HT-29 (cell line): ENCODE measurements around the gene VWF. TPM values are rescaled to one million over a fixed set of nuclear protein-coding genes. Genes with fewer than 3 reads are reported as not detected.
A peak's percentile ranks its signal among the peaks of the same experiment; 100 is the strongest.
"Not testable (repeated sequence)": the region's sequence is repeated elsewhere in the genome, so short reads cannot be mapped to it uniquely, and the experiment has no call there.

Experiments used
- DNase-seq: peaks from one replicate; pipeline ENCODE4 v3.0.0-alpha.2; 2015; ENCODE audit warnings: low spot score
- total RNA-seq: library from RNA; depleted of rRNA; stranded (reverse); fragments of >200 nt; shearing (Covaris generic); gene quantifications from 2 replicates; pipeline ENCODE4 v1.2.3, GENCODE V29; 2014

VWF gene
- total RNA-seq, 1 experiment from 2014 or later, result not detected

DNA sequence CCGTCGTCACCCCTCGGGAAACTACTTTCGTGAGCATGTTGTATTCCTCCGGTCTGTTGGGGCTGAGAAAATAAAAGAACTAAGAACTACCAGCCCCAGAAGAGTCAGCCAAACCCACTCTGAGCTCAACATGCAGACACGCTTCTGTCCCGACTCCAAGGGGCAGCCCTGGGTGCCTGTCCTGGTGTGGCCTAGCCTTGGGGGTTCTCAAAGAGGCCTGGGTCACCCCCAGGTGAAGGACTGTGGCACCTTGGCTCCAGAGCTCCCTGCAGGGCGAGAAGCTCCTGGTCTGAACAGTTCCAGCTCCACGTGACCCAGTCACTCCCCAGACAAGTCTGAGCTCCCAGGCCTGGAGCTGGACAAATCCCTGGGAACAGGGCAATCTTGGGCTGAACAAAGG is 87.0 kb downstream of the VWF start:
- no peak for DNase-seq

DNA sequence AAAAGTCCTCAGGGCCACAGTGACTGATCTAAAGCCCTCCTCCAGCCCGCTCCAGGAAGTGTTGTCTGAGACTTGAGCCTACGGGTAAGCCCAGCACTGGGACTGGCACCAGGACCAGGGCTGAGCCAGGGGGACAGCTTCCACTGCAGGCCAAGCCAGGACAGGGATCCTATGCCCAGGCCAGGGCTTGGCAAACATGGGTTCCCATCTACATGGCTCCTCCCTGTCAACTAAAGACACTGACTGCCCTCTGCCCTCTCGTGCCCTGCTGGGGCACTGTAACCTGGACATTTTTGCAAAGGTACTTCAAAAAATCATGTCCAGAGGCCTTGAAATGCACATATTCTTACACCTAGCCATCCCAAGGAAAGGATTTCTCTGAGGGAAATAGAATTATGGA is 88.0 kb downstream of the VWF start:
- DNase-seq, result no peak

DNA sequence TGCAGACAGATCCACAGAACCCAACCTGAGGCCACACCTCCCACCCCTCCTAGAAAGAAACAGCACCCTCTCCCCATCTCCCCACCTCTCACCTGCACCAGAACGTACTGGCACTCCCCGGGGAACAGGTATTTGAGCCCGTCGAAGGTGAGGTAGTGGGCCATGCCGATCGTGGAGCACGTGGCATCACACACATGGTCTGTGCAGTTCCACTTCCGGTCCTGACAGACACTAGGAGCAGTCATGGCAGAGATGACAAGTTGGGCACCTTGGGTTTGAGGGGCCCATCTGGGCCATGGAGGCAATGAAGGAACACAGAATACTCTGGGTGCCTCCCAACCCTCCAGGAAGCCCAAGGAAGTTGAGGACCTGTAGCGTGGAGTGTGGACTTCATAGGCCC is 89.9 kb downstream of the VWF start:
- no peak for DNase-seq

DNA sequence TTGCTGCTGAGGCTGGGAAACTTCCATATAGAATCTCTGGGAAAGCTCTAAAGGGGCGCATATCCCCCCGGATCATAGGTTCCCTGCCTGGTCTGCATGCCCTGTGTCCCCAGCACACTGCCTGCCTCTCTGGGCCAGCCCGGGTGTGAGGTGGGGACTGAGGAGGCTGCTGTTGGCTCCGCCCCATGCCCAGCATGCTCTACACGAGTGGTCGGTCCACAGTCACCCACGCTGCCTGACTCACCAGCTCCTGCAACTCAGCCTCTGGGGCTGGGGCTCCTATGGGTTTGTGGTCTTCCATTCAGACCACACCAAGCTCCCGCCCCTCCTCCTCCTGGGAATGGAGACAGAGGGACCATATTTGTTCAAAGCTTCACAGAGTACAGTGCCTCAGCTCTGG is 90.9 kb downstream of the VWF start:
- DNase-seq, result no peak

DNA sequence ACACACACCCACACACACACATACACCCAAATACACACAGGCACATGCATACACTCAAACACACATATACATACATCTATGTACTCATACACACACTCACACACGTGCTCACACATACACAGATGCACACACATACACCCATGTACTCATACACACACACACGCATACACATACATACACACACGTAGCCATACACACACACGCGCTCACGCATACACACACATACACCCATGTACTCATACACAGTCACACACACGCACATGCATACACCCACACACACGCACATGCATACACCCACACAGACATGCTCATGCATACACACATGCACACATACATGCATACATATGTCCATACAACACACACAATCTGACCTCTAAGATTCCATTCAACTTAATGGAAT is 91.7 kb downstream of the VWF start:
- DNase-seq, result no peak

DNA sequence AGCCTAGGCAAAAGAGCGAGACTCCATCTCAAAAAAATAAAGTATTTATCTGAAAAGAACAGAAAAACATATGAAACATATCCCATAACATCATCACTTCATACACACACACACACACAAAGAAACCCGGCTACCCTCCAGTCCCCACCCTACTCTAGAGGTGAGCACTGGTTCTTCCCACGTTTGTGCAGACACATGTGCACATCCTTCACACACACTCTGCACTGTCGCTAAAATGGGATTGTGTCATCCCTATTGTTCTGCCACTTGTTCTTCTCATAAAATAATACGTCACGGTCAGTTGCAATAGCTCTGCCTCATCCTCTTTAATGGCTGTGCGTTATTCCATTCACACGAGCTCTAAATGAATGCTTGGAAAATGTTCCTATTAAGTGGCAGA is 93.5 kb downstream of the VWF start:
- DNase-seq, result no peak

DNA sequence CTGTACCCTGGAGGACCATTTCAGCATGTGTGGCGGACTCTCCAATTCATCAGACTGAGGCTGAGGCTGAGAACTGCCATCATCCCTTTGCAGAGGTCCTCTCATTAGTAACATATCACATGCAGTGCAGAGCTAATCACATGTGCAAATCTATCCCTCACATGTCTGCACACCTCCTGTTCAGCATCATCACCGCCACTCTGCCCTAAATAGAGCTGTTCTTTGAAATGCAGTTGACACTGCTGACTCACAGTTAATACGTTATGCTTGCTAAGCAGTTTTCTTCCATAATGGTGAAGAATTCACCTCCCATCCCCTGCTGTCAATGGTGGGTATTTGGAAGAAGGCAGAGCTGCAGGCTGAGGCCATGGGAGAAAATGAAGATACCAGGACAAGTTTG is 94.4 kb downstream of the VWF start:
- DNase-seq, result no peak

DNA sequence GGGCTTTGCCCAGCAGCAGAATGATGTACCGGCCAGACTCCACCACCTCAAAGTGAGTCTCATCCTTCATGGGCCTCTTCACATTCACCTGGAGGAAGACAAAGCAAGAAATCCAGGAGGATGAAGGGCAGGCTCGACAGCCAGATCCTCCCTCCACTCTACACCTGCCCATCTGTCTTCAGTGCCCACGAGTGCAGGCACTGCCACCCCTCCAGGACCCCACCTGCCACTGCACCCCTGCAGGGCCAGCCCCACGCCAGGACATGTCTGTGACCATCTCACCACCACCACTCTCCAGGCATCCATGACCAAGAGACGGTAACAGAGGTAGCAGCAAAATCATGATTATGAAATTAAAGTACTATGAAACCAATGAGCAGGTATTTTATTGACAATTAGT is 95.1 kb downstream of the VWF start:
- no peak for DNase-seq

DNA sequence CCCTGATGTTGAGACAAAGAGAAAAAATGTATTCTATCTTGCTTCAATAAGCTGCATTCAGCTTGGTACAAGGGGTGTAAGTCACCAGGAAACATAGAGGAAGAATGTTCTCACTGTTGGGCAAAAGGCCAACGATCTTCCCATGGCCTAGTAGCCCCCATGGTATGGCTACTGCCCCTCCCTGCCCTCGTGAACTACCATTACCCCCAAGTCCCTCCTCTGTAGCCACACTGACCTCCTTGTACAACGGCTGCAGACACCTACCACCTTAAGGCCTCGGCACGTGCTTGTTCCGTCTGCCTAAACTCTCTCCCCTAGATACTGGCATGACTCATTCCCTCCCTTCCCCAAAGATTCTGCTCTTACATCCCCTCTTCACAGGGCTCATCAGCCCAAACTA is 97.5 kb downstream of the VWF start:
- no peak for DNase-seq

DNA sequence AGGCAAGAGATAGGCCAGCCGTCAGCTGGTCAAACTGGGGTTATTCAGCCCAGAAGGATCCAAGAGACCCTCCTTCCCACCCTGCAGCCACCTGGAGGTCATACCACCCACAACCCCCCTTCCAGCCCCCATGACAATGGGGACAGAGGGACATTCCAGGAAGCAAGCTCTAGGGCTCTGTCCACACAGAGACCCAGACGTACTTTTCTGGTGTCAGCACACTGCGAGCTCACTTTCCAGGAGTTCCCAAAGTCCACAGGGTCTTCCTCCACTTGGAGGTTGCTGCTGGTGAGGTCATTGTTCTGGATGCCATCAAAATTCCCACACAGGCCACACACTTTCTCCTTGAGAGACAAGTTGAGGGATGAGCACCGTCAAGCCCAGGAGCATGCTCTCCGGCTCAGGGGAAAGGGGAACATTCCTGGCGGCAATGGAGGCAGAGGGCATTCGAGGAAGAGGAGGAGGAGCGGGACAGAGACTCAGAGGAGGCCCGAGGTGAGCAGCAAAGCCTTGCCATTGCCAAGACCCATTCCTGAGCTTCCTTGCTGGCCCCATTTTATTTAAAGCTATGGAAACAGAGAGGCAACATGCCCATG is 98.7 kb downstream of the VWF start:
- not testable (repeated sequence) for DNase-seq

DNA sequence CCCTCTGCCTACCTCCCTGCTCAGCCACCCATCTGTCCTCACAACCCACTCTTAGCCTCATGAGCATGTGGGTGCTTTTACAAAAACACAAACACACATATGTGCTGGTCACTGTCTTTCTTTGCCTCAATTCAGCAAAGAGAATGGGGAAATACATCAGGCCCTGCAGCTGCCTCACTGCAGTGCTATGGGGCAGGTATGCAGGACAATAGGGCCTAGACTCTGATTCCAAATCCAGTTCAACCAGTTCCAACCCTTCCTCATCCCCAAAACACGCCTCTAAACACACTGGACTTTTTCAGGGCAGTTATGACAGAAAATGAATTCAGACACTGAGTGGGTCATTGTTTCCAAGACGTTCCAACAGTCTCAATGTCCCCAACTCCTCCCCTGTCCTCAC is 100.4 kb downstream of the VWF start:
- DNase-seq, result not testable (repeated sequence)

DNA sequence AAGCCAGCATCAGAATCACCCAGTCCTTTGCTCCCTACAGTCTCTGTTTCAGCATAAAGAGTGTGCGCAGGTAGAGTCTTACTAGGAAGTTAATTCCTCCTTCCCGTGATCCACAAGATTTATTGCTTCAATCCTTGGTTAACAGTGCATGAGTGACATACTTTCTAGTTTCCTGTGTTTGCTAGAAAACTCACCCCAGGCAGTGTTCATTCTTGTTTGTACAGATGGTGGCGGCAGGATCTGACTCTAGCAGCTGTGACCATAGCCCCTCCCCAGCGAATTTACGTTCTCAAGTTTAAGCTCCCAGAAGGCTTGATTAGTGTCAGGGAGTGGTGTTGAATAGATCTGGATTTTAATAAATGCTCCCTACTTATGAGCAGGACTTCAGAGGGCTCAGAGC is 103.5 kb downstream of the VWF start:
- no peak for DNase-seq

DNA sequence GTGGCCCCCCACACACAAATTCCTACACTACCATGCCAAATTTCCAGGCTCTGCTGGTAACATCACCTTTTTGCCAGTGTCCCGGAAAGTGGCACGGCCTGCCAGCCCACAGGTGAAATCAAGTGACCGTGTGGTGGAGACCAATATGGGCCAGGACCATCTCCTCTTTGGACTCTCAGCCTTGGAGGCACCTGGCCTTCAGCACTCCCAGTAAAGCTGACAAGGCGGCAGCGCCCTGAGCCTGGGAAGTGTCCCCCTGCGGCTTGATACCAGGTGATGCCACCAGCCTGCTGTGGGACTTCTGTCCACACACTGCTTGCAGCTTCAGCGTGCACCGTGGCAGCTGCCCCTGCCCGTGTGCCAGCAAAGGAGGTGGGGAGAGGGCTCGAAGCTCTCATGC is 104.0 kb downstream of the VWF start:
- DNase-seq, result not testable (repeated sequence)

DNA sequence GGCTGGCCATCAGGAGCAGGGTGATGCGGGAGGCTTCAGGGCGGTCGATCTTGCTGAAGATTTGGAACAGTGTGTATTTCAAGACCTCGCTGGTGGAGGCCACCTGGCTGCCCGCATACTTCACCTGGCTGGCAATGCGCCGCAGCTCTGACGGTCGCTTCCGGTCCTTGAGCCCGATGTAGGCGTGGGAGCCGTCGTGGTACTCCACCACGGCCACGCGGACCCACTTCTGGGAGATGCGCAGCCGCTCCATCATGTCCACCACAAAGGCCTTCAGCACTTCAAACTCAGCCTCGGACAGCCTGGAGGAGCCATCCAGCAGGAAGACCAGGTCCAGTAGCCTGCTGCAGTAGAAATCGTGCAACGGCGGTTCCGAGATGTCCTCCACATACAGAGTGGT is 105.2 kb downstream of the VWF start:
- not testable (repeated sequence) for DNase-seq

DNA sequence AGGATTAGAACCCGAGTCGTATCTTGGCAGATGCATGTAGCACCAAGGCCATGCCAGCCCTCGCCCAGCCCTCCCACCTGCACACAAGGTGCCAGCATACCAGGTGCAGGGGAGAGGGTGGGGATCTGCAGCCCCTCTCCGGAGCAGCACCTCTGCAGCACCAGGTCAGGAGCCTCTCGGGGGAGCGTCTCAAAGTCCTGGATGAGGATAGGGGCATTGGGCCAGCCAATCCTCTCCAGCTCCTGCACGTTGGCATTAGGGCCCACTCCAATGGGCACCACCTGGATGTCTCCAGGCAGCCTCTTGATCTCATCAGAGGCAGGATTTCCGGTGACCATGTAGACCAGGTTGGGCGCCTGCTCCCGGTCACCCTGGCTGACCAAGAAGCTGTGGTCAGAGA is 106.2 kb downstream of the VWF start:
- no peak for DNase-seq

DNA sequence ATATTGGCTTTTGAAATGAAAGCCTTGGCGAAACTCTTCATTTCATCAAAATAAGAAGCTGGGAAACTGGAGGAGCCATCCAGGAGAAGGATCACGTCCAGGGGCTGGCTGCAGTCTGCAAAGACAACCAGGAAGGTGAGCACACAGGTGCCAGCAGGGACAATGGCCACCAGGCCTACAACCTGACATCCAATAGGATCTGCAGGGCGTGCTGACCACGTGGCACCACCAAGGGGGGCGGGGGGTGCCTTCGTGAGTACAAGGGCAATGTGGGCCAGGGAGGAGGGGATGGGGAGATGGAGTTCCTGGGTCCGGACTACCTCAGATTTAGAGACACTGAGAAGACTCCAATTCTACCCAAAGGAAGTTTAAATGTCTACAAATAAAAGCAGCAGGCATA is 107.7 kb downstream of the VWF start:
- DNase-seq, result no peak

DNA sequence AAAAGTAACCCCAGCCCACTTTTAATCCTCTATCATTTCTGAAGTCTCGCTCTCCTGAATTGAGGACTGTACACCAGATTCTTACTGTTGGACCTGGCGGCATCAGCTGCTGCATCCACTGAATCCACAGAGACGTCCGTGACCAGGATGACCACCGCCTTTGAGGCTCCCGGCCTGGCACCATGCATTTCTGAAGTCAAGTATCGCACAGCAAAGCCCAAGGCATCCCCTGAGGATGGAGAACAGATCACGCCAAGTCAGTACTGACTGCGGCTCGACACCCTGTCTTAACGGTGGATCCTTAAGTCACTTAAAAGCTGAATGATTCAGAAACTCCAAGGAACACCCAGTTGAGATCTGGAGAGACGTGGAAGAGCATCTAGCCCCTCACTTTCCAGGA is 108.5 kb downstream of the VWF start:
- not testable (repeated sequence) for DNase-seq

DNA sequence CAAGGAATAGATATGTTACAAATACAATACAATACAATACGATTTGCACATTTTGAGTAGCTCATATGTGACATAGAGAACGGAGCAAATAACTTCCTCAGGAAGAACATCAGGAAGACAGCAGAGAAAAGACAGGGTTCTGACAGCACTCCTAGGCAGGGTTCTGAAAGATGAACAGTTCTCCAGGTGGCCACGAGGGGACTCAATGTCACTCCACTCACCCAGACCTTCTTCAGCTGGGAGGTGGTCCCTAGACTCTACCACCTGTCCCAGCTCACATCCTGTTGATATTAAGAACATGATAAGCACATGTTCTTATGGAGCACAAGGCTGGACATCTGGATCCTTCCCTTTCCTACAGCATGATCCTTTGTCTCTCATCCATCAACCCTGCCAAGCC is 109.2 kb downstream of the VWF start:
- not testable (repeated sequence) for DNase-seq

DNA sequence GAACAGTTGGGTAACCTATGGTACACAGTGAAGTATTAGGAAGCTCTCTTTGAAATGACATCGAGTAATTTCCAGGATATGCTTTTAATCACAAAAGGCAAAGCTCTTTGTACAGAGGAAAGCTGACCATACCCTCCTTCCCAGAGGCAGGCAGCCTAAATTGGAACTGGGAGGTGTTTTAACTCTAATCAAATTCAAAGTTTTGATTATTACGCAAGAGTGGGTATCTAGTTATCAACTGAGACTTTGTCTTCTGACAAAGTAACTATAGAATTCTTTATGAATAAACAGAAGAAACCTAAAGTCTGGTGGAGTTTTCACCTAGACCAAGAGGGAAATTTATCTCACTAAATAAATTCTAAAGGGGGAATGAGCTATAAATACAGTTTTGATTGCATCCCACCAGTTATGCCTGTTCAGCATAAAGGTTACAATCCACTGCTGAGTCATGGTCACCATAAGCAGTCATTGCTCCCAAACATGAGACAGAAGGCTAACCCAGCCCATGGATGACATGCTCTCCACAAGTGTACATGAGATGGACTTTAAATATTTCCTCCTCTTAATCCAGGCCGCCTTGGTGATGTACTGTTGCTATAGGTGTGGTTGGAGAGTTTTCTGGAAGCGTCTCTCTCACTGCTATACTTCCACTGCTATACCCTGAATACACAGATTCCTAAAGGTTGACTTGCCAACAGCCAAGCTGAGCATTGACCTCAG is 113.7 kb downstream of the VWF start:
- not testable (repeated sequence) for DNase-seq

DNA sequence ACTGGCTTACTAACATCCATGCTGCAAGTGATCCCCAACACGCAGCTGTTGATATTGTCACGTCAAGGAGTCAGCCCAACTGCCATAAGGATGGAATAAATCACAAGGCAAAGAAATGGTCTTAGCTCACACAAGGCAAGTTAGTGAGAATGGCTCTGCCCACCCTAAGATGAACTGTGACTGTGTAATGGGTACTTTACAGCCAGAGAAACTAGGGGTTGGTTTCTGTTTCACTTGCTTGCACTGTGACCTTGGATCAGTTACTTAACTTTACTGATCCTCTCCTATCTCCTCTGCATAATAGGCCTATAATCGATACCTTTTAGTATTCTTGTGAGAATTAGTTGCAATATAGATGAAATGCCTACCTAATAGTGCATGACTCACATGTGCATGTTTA is 127.2 kb downstream of the VWF start:
- DNase-seq, result no peak

DNA sequence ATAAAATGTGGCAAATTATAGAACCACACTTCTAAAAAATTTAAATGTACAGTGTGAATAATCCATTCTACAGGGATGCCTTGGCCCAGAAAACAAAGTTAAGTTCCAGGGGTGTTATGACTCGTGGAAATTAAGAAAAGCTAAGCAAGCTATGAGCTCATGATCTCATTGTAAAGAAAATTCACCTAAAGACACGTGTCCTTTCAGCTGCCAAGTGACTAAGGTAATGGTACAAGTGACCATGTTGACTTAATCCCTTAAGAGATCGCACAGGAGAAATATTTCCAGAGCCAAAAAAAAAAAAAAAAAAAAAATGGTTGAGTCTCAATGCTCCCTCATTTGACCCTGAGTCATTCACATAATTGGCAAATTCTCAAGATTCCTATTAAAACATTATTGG is 128.0 kb downstream of the VWF start:
- DNase-seq, result no peak

DNA sequence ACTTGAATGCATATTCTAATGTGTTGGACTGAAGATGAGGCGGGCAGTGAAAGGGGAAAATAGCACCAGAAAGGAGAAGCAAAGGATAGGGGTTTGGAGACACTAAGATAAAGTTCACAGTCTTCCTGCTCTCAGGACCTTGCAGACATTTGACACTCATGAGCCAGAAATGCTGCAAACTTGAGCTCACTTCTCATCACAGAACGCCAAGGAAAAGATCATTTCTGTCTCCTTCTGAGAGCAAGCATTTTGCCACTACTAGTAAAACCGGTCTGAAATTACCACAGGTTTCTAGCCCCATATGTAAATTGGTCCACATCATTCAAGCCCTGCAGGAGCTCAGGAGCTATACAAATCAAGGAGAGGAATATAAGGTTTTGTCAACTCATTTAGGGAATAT is 134.8 kb downstream of the VWF start:
- DNase-seq, result no peak

DNA sequence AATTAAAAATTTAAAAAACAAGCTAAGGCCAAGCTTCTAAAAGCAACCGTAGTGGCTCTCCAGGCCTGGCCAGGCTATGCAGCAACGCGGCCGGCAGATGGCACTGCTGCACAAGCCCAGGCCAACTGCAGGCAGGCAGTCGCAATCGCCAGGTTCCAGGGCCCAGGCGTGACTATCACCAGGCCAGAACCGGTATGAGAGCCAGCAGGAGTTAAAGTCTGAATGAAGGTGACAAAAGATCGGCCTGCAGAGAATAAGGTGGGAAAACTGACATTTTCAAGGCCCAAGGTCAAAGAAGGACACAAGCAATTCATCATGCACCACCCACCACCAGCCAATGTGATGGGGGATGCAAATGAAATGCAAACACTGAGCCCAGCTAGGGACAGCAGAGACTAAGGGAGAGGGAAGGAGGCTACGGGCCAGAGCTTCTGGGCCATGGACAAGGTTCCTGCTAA is 135.8 kb downstream of the VWF start:
- peak; percentile 84 for DNase-seq

DNA sequence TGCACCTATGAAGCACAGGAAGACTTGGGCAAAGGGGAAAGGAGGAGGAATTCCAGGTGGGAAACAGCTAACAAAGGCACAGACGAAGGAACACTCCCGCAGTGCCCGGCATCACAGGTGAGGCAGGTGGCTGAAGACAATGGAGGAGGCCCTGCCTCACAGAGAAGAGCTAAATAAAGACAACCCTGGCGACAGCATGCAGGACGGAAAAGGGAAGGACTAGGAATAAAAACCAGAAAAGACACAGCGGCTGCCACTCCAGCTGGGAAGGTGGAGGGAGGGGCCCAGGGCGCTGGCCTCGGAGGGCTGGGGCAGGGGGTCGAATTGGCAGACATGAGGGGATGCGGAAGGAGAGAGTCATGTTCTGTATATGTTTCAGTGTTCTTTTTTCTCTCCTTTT is 136.4 kb downstream of the VWF start:
- DNase-seq, result no peak
